Endodermal cell (in vitro differentiated cells): Measurements from ENCODE around the gene RBKS. TPM values are rescaled to one million over a fixed set of nuclear protein-coding genes. Genes with fewer than 3 reads are reported as not detected.

ENCODE experiments used
- DNase-seq: peaks from one replicate; pipeline ENCODE4 v3.0.0-alpha.2; 2017
- H3K27ac ChIP-seq: 2 replicates; pipeline ENCODE4 v1.5.1; 2013; ENCODE audit warnings: mild to moderate bottlenecking, low read depth, low read length, moderate library complexity
- H3K27me3 ChIP-seq: 2 replicates; pipeline ENCODE4 v1.6.1; 2013; ENCODE audit warnings: mild to moderate bottlenecking, low read length, moderate library complexity; ENCODE audit not compliant: insufficient read depth, control insufficient read depth, poor library complexity, severe bottlenecking
- H3K36me3 ChIP-seq: 2 replicates; pipeline ENCODE4 v1.7.0; 2013; ENCODE audit warnings: mild to moderate bottlenecking, low read length, moderate library complexity; ENCODE audit not compliant: control insufficient read depth, insufficient read depth
- H3K4me1 ChIP-seq: one replicate; pipeline ENCODE4 v1.7.0; 2013; ENCODE audit warnings: low read length; ENCODE audit not compliant: control insufficient read depth, insufficient read depth
- H3K4me3 ChIP-seq: 2 replicates; pipeline ENCODE4 v1.5.1; 2013; ENCODE audit warnings: mild to moderate bottlenecking, low read length, moderate library complexity
- H3K9ac ChIP-seq: 2 replicates; pipeline ENCODE4 v1.6.1; 2013; ENCODE audit warnings: mild to moderate bottlenecking, low read length, moderate library complexity; ENCODE audit not compliant: poor library complexity, severe bottlenecking; ENCODE audit errors: extremely low read depth
- H3K9me3 ChIP-seq: 2 replicates; pipeline ENCODE4 v1.6.1; 2013; ENCODE audit warnings: mild to moderate bottlenecking, low read length, moderate library complexity; ENCODE audit not compliant: control insufficient read depth
- H3K27ac Mint-ChIP-seq: 2 replicates; pipeline ENCODE4 v1.8.0; 2020; ENCODE audit warnings: mixed read lengths
- H3K27me3 Mint-ChIP-seq: 2 replicates; pipeline ENCODE4 v1.8.0; 2021; ENCODE audit warnings: mild to moderate bottlenecking, mixed read lengths; ENCODE audit not compliant: insufficient read depth
- H3K36me3 Mint-ChIP-seq: 2 replicates; pipeline ENCODE4 v1.8.0; 2020; ENCODE audit warnings: low read depth, mixed read lengths
- H3K4me1 Mint-ChIP-seq: 2 replicates; pipeline ENCODE4 v1.8.0; 2020; ENCODE audit warnings: mixed read lengths
- H3K4me3 Mint-ChIP-seq: 2 replicates; pipeline ENCODE4 v1.8.0; 2020; ENCODE audit warnings: mild to moderate bottlenecking, moderate library complexity, mixed read lengths
- H3K9me3 Mint-ChIP-seq: 2 replicates; pipeline ENCODE4 v1.8.0; 2020; ENCODE audit warnings: mild to moderate bottlenecking, mixed read lengths
- WGBS, 2 experiments: methylation state at CpG; one replicate each; pipeline versions ENCODE4 v1.1.5 to v1.1.7; 2013; ENCODE audit warnings: missing lambda C conversion rate in 2 of 2, mixed read lengths in 1 of 2; ENCODE audit not compliant: insufficient coverage in 1 of 2, insufficient read length in 1 of 2; 5-methylcytosine and 5-hydroxymethylcytosine counted together
- total RNA-seq, 2 donors: library from RNA; stranded (reverse); fragmentation: NEBNext Ultra II Directional in 1 of 2; extraction: Animal tissue kit (Norgen Biotek cat#: 25700) in 1 of 2; gene quantifications; 2 replicates in 1 of 2; 3 replicates in 1 of 2; pipeline ENCODE4 v1.2.1, GENCODE V29; 2021
- TF ChIP-seq, protein P1 (sequence below): fragments of 200-600 bp; sonication (generic); conservative IDR thresholded peaks from 2 replicates; pipeline ENCODE4 v1.5.0; 2021; ENCODE audit warnings: antibody characterized with exemption, mild to moderate bottlenecking

The RBKS gene
- total RNA-seq, 2 donors from 2014 or later, result 4.4 to 4.9 TPM

DNA sequence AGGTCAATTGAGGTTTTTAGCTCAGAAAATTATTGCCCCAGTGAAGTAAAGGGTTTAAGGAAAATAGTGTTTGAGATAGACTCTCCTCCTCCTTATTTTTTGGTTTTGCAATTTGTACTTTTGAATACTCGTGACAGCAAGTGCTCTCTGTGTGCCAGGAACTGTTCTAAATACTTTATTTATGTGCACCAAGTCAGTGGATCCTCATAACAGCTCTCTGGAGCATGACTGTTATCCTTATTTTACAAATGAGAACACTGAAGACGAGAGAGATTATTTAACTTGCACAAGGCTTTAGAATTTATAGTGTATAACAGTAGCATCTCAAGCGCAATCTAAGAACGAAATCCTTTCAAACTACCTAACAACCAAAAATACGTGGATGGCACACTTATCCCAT is 25.0 kb upstream of the RBKS start:
- 58 to 100% methylated on average over 1 to 5 of the region's 5 CpGs for WGBS, 2 experiments
- Mint-ChIP-seq H3K27me3 (no peaks in the 10 kb centered on the region), H3K4me3 (no peak overlapping the region), H3K36me3 (no peaks in the 10 kb centered on the region), H3K4me1 (no peaks in the 10 kb centered on the region), H3K27ac (no peak overlapping the region), H3K9me3 (no peaks in the 10 kb centered on the region)
- no peaks in the 10 kb centered on the region for H3K36me3 ChIP-seq
- H3K4me1 ChIP-seq, result no peaks in the 10 kb centered on the region
- DNase-seq, result no peak
- no peaks in the 10 kb centered on the region for H3K9me3 ChIP-seq
- no peak overlapping the region for H3K27ac ChIP-seq
- H3K4me3 ChIP-seq, result no peak overlapping the region
- no peaks in the 10 kb centered on the region for H3K27me3 ChIP-seq
- no peak overlapping the region for H3K9ac ChIP-seq
- TF ChIP-seq, protein P1, sequence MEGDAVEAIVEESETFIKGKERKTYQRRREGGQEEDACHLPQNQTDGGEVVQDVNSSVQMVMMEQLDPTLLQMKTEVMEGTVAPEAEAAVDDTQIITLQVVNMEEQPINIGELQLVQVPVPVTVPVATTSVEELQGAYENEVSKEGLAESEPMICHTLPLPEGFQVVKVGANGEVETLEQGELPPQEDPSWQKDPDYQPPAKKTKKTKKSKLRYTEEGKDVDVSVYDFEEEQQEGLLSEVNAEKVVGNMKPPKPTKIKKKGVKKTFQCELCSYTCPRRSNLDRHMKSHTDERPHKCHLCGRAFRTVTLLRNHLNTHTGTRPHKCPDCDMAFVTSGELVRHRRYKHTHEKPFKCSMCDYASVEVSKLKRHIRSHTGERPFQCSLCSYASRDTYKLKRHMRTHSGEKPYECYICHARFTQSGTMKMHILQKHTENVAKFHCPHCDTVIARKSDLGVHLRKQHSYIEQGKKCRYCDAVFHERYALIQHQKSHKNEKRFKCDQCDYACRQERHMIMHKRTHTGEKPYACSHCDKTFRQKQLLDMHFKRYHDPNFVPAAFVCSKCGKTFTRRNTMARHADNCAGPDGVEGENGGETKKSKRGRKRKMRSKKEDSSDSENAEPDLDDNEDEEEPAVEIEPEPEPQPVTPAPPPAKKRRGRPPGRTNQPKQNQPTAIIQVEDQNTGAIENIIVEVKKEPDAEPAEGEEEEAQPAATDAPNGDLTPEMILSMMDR, result no peak

DNA sequence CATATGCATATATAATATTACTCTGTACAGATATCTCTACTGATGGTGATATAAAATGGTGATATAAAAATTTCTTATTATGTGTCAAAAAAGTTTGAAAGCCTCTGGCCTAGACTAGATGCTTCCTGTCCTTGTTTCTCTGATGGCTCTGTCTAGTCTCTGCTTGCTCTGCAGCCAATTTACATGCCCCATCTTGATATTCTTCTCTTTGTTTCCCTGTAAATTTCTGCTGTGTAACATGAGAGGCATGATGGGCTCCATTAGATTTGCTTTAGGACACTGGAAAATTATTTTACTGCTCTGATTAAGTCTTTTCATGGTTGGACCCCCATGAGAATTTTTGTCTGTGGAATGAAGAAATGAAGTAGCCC is 24.6 kb upstream of the RBKS start:
- H3K27ac Mint-ChIP-seq, result no peak overlapping the region
- TF ChIP-seq, protein P1, result no peak
- no peak overlapping the region for H3K9ac ChIP-seq
- no peaks in the 10 kb centered on the region for H3K27me3 ChIP-seq
- H3K9me3 ChIP-seq, result no peaks in the 10 kb centered on the region
- H3K4me3 Mint-ChIP-seq, result no peak overlapping the region
- H3K27ac ChIP-seq, result no peak overlapping the region
- no peaks in the 10 kb centered on the region for H3K4me1 ChIP-seq
- no peak for DNase-seq
- no peaks in the 10 kb centered on the region for H3K4me1 Mint-ChIP-seq
- H3K9me3 Mint-ChIP-seq, result no peaks in the 10 kb centered on the region
- no peaks in the 10 kb centered on the region for H3K36me3 Mint-ChIP-seq
- no peaks in the 10 kb centered on the region for H3K27me3 Mint-ChIP-seq
- H3K4me3 ChIP-seq, result no peak overlapping the region
- no peaks in the 10 kb centered on the region for H3K36me3 ChIP-seq

DNA sequence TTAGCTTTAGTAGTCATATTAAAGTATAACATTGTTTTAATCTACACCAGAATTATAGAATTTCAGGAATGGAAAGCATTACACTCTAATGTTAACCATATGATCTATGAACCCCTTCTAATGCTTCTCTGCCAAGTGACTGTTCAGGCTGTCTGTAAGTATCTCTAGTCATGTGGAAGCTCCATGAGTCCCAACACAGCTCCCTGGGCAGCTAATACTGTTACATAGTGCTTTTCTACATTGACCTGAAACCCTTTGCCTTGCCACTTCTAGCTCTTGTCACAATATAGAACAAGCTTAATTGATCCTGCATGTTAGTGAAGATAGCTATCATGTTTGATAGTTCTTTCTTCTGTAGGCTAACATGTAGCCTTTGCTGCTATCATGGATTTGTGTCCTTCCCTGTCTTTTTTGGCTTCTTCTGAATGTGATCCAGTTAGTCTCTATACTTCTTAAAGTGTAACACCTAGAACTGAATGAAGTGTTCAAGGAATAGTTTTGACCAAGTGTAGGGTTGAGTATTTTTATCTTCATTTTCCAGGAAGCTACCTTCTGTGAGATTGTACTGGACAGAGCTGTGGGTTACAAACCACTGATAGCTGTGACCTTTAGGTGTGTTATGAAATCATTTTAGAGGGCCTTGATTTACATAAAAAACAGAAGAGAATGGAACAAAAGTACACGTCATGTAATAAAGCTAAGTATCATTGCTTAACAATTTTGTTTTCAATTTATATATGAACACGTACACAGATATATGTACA is 24.0 kb upstream of the RBKS start:
- Mint-ChIP-seq H3K4me3 (no peak overlapping the region), H3K27ac (no peak overlapping the region), H3K27me3 (no peaks in the 10 kb centered on the region), H3K9me3 (no peaks in the 10 kb centered on the region), H3K4me1 (no peaks in the 10 kb centered on the region), H3K36me3 (no peaks in the 10 kb centered on the region)
- H3K9me3 ChIP-seq, result no peaks in the 10 kb centered on the region
- no peak overlapping the region for H3K4me3 ChIP-seq
- H3K27me3 ChIP-seq, result no peaks in the 10 kb centered on the region
- TF ChIP-seq, protein P1, result no peak
- no peak for DNase-seq
- no peak overlapping the region for H3K27ac ChIP-seq
- H3K36me3 ChIP-seq, result no peaks in the 10 kb centered on the region
- H3K4me1 ChIP-seq, result no peaks in the 10 kb centered on the region
- 100% methylated on average over 1 of the region's 2 CpGs; no CpG with 5 or more reads in 1 of the 2 experiments for WGBS, 2 experiments
- H3K9ac ChIP-seq, result no peak overlapping the region
